ENCODE measurements around the gene GALNTL6. TPM values are rescaled to one million over a fixed set of nuclear protein-coding genes. Genes with fewer than 3 reads are reported as not detected.

GALNTL6 gene
- total RNA-seq, 2 donors from 2014 or later = 0.08 TPM; not detected in 1

GRCh38 chr4:172692701-172693100 lies 879.5 kb downstream of the GALNTL6 start:
- DNase-seq (ENCODE audit: low spot score) = no peak
- Histone ChIP-seq H3K4me1 (no peaks in the 10 kb centered on the region), H3K4me3 (no peak overlapping the region), H3K27ac (no peak overlapping the region), H3K27me3 (no peaks in the 10 kb centered on the region), H3K36me3 (no peaks in the 10 kb centered on the region), H3K9me3 (peaks cover 0 to 13% of the 10 kb centered on the region in 2 donors)
- no peak for TF ChIP-seq CTCF (IDR thresholded peaks at IDR 0.05)

- no peak for TF ChIP-seq CTCF (IDR thresholded peaks at IDR 0.05)
- no peaks in the 10 kb centered on the region for H3K27me3 ChIP-seq
Measured at GRCh38 chr4:172698256-172698655, 885.1 kb downstream of the GALNTL6 start.

GRCh38 chr4:172705565-172705964 lies 892.4 kb downstream of the GALNTL6 start:
- H3K27me3 ChIP-seq = no peaks in the 10 kb centered on the region
- no peak for TF ChIP-seq CTCF (IDR thresholded peaks at IDR 0.05)
- H3K36me3 ChIP-seq = no peaks in the 10 kb centered on the region
- peaks cover 0 to 38% of the 10 kb centered on the region in 2 donors for H3K9me3 ChIP-seq
- no peak overlapping the region for H3K27ac ChIP-seq
- no peak for DNase-seq (ENCODE audit: low spot score)
- H3K4me1 ChIP-seq = no peaks in the 10 kb centered on the region
- no peak overlapping the region for H3K4me3 ChIP-seq

More at GRCh38 chr4:172698256-172698655, 885.1 kb downstream of the GALNTL6 start:
- H3K9me3 ChIP-seq = no peaks in the 10 kb centered on the region
- DNase-seq (ENCODE audit: low spot score) = no peak
- no peak overlapping the region for H3K27ac ChIP-seq
- no peaks in the 10 kb centered on the region for H3K4me1 ChIP-seq
- H3K36me3 ChIP-seq = no peaks in the 10 kb centered on the region
- no peak overlapping the region for H3K4me3 ChIP-seq

GRCh38 chr4:172706000-172706399 lies 892.8 kb downstream of the GALNTL6 start:
- no peak for TF ChIP-seq CTCF (IDR thresholded peaks at IDR 0.05)
- Histone ChIP-seq H3K27ac (no peak overlapping the region), H3K36me3 (no peaks in the 10 kb centered on the region), H3K4me3 (no peak overlapping the region), H3K9me3 (peaks cover 0 to 38% of the 10 kb centered on the region in 2 donors), H3K4me1 (no peaks in the 10 kb centered on the region), H3K27me3 (no peaks in the 10 kb centered on the region)
- no peak for DNase-seq (ENCODE audit: low spot score)

GRCh38 chr4:172707622-172708021 lies 894.4 kb downstream of the GALNTL6 start:
- no peak for DNase-seq (ENCODE audit: low spot score)
- Histone ChIP-seq H3K36me3 (no peaks in the 10 kb centered on the region), H3K4me1 (no peaks in the 10 kb centered on the region), H3K9me3 (peaks cover 0 to 38% of the 10 kb centered on the region in 2 donors), H3K27me3 (no peaks in the 10 kb centered on the region), H3K27ac (no peak overlapping the region), H3K4me3 (no peak overlapping the region)
- no peak for TF ChIP-seq CTCF (IDR thresholded peaks at IDR 0.05)

- no peak overlapping the region for H3K27ac ChIP-seq
- H3K4me3 ChIP-seq = no peak overlapping the region
- no peaks in the 10 kb centered on the region for H3K36me3 ChIP-seq
- peaks cover 0 to 38% of the 10 kb centered on the region in 2 donors for H3K9me3 ChIP-seq
- TF ChIP-seq CTCF (IDR thresholded peaks at IDR 0.05) = no peak
- H3K27me3 ChIP-seq = no peaks in the 10 kb centered on the region
- DNase-seq (ENCODE audit: low spot score) = no peak
- H3K4me1 ChIP-seq = no peaks in the 10 kb centered on the region
Measured at GRCh38 chr4:172708184-172708583, 895.0 kb downstream of the GALNTL6 start.
